IMR-90 (cell line): ENCODE data around the gene USP12. TPM values are rescaled to one million over a fixed set of nuclear protein-coding genes. Genes with fewer than 3 reads are reported as not detected.

Experiments used
- ATAC-seq: fragments of 200-7000 bp; cut with Tn5 transposase; 2 replicates; pipeline ENCODE4 v1.9.1; 2020; ENCODE audit warnings: low read depth, mild to moderate bottlenecking, moderate library complexity
- BruUV-seq: library from RNA; stranded (reverse); fragments of 400-500 nt; replicated peaks from 2 replicates; lab custom pipeline; 2021; lab: Mats Ljungman, UMichigan
- CTCF ChIA-PET: fragments of 300-600 bp; formaldehyde crosslinking; extraction: SDS; loops from one replicate; lab custom pipeline; 2021; ENCODE audit warnings: antibody characterized with exemption; lab: Yijun Ruan, JAX
- POLR2A ChIA-PET: fragments of 300-600 bp; sonication (Branson Sonifier 250); formaldehyde crosslinking; loops from one replicate; lab custom pipeline; 2022; ENCODE audit warnings: antibody characterized with exemption; ENCODE audit not compliant: unreplicated experiment; lab: Charles Lee
- DNase-seq: peaks from one replicate; pipeline ENCODE4 v3.0.0; 2013
- H2AFZ ChIP-seq: replicated peaks from 2 replicates; pipeline ENCODE3; 2013; ENCODE audit warnings: low read length, mild to moderate bottlenecking; ENCODE audit not compliant: poor library complexity
- H2AK5ac ChIP-seq: 2 replicates; pipeline ENCODE4 v1.6.1; 2013; ENCODE audit warnings: low read depth, low read length, inconsistent platforms
- H2AK9ac ChIP-seq: replicated peaks from 2 replicates; pipeline ENCODE3; 2013; ENCODE audit warnings: mild to moderate bottlenecking, low read depth, low read length, moderate library complexity; ENCODE audit not compliant: poor library complexity
- H2BK120ac ChIP-seq: 2 replicates; pipeline ENCODE4 v1.6.1; 2013; ENCODE audit warnings: low read depth, low read length, inconsistent platforms
- H2BK15ac ChIP-seq: 3 replicates; pipeline ENCODE4 v1.6.1; 2013; ENCODE audit warnings: low read depth, low read length, inconsistent platforms
- H2BK20ac ChIP-seq: 2 replicates; pipeline ENCODE4 v1.6.1; 2013; ENCODE audit warnings: low read depth, mild to moderate bottlenecking, inconsistent platforms, low read length, moderate library complexity
- H2BK5ac ChIP-seq: 2 replicates; pipeline ENCODE4 v1.6.1; 2013; ENCODE audit warnings: mild to moderate bottlenecking, low read depth, low read length, inconsistent platforms; ENCODE audit not compliant: poor library complexity, severe bottlenecking
- H3K14ac ChIP-seq: replicated peaks from 2 replicates; pipeline ENCODE4 v1.6.1; 2013; ENCODE audit warnings: low read depth, low read length, inconsistent platforms
- H3K18ac ChIP-seq: 2 replicates; pipeline ENCODE4 v1.6.1; 2013; ENCODE audit warnings: low read depth, low read length, control low read depth
- H3K23ac ChIP-seq: 2 replicates; pipeline ENCODE4 v1.6.1; 2013; ENCODE audit warnings: low read depth, low read length, inconsistent platforms
- H3K27ac ChIP-seq: 2 replicates; pipeline ENCODE4 v1.5.1; 2013; ENCODE audit warnings: mild to moderate bottlenecking, control low read depth, low read length; ENCODE audit not compliant: insufficient read depth
- H3K27me3 ChIP-seq: 2 replicates; pipeline ENCODE4 v1.6.1; 2013; ENCODE audit warnings: low read length; ENCODE audit not compliant: control insufficient read depth, insufficient read depth
- H3K36me3 ChIP-seq: 2 replicates; pipeline ENCODE4 v1.6.1; 2013; ENCODE audit warnings: low read length, mixed read lengths; ENCODE audit not compliant: control insufficient read depth, insufficient read depth
- H3K4ac ChIP-seq: 2 replicates; pipeline ENCODE4 v1.6.1; 2013; ENCODE audit warnings: low read depth, low read length, inconsistent platforms
- H3K4me1 ChIP-seq: 2 replicates; pipeline ENCODE4 v1.6.1; 2013; ENCODE audit warnings: low read length, mixed read lengths; ENCODE audit not compliant: control insufficient read depth, insufficient read depth
- H3K4me2 ChIP-seq: 2 replicates; pipeline ENCODE4 v1.6.1; 2013; ENCODE audit warnings: low read depth, mild to moderate bottlenecking, control low read depth, low read length, moderate library complexity
- H3K4me3 ChIP-seq: 2 replicates; pipeline ENCODE4 v1.5.1; 2013; ENCODE audit warnings: low read depth, mild to moderate bottlenecking, control low read depth, low read length, moderate library complexity; ENCODE audit not compliant: insufficient read depth
- H3K56ac ChIP-seq: 2 replicates; pipeline ENCODE4 v1.6.1; 2013; ENCODE audit warnings: low read length, inconsistent platforms; ENCODE audit not compliant: insufficient read depth; ENCODE audit errors: extremely low read depth
- H3K79me1 ChIP-seq, 2 experiments: 2 replicates each; pipeline ENCODE4 v1.6.1; 2013; ENCODE audit warnings: low read length in 2 of 2, inconsistent platforms in 1 of 2, low read depth in 1 of 2
- H3K9ac ChIP-seq: 2 replicates; pipeline ENCODE4 v1.6.1; 2013; ENCODE audit warnings: low read depth, low read length, control low read depth
- H3K9me1 ChIP-seq: 2 replicates; pipeline ENCODE4 v1.6.1; 2013; ENCODE audit warnings: low read length, inconsistent platforms; ENCODE audit not compliant: insufficient read depth
- H3K9me3 ChIP-seq: 2 replicates; pipeline ENCODE4 v1.6.1; 2013; ENCODE audit warnings: low read length; ENCODE audit not compliant: control insufficient read depth, insufficient read depth
- H4K20me1 ChIP-seq: 2 replicates; pipeline ENCODE4 v1.6.1; 2013; ENCODE audit warnings: low read length, inconsistent platforms; ENCODE audit not compliant: insufficient read depth
- H4K5ac ChIP-seq: 2 replicates; pipeline ENCODE4 v1.6.1; 2013; ENCODE audit warnings: mild to moderate bottlenecking, low read depth, low read length, control low read depth
- H4K8ac ChIP-seq, 2 experiments: 2 replicates each; pipeline ENCODE4 v1.6.1; 2013; ENCODE audit warnings: low read depth in 2 of 2, low read length in 2 of 2, control low read depth in 1 of 2, inconsistent platforms in 1 of 2
- H4K91ac ChIP-seq: 2 replicates; pipeline ENCODE4 v1.6.1; 2013; ENCODE audit warnings: low read depth, low read length, inconsistent platforms; ENCODE audit not compliant: insufficient read depth
- NFE2L2 ChIP-seq: fragments of 150-350 bp; IDR thresholded peaks from 2 replicates; pipeline ENCODE4 v1.6.1; 2016; ENCODE audit warnings: low read depth, mild to moderate bottlenecking, low read length
- WGBS, 2 experiments: methylation state at CpG; one replicate each; pipeline versions ENCODE4 v1.1.5 to v1.1.7; 2013; ENCODE audit warnings: missing lambda C conversion rate in 2 of 2; ENCODE audit not compliant: insufficient read length in 1 of 2; ENCODE audit errors: extremely low coverage in 2 of 2; 5-methylcytosine and 5-hydroxymethylcytosine counted together
- dilution Hi-C: fragments of 300-500 bp; cut with HindIII; formaldehyde crosslinking; loops from one replicate; pipeline ENCODE4 v1.14.3; 2018; ENCODE audit warnings: low sequenced_read_pairs; ENCODE audit not compliant: unreplicated experiment
- in situ Hi-C: fragments of 300-500 bp; cut with MboI; formaldehyde crosslinking; loops from 3 replicates; pipeline ENCODE4 v1.14.3; 2019; ENCODE audit warnings: low sequenced_read_pairs, inconsistent platforms, mixed read lengths
- intact Hi-C: fragments of 100-400 bp; cut with micrococcal nuclease; formaldehyde crosslinking; loops from 2 replicates; pipeline ENCODE4 v1.10.0; 2022
- polyA plus RNA-seq, 3 experiments: library from polyadenylated mRNA; depleted of rRNA; stranded (reverse); fragments of >200 nt; gene quantifications; 2 replicates each; pipeline ENCODE4 v1.2.3, GENCODE V29; 2012; ENCODE audit warnings: low replicate concordance in 1 of 3
- total RNA-seq: library from RNA; depleted of rRNA; stranded (reverse); fragments of >200 nt; gene quantifications from 2 replicates; pipeline ENCODE4 v1.2.3, GENCODE V29; 2012
- TF ChIP-seq, protein P1 (sequence below): fragments of 150-350 bp; IDR thresholded peaks from 2 replicates; pipeline ENCODE4 v1.6.1; 2016; ENCODE audit warnings: low read depth, mild to moderate bottlenecking, low read length, moderate library complexity, borderline replicate concordance

USP12 gene
- total and polyA plus RNA-seq, 2 of the 4 experiments (the other 2 are of a cell fraction): 11.8 to 16.5 TPM

DNA sequence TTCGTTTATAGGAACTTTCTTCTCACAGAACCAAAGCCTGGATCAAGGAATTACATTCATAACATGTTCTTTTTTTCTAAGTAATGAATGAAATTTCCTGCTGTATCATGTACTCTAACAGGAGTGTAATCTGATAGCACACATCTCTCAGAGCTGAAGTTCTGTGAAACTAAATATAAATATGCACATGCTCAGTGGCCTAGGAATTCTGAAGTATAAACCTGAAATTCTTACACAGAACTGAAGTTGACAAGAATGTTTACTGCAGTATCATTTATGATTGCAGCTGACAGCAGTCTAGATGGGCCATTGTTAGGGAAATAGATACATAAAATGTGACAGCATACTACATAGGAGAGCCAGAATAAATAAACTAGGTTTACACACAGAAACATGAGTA, 54.5 kb downstream of the USP12 start:
- H3K9me1 ChIP-seq: peaks cover 33% of the 10 kb centered on the region
- intact Hi-C loops: no loop called here
- H3K56ac ChIP-seq: no peak overlapping the region
- H3K18ac ChIP-seq: no peak overlapping the region
- peaks cover 37 to 71% of the 10 kb centered on the region in 2 experiments for H3K79me1 ChIP-seq
- TF ChIP-seq, protein P1, sequence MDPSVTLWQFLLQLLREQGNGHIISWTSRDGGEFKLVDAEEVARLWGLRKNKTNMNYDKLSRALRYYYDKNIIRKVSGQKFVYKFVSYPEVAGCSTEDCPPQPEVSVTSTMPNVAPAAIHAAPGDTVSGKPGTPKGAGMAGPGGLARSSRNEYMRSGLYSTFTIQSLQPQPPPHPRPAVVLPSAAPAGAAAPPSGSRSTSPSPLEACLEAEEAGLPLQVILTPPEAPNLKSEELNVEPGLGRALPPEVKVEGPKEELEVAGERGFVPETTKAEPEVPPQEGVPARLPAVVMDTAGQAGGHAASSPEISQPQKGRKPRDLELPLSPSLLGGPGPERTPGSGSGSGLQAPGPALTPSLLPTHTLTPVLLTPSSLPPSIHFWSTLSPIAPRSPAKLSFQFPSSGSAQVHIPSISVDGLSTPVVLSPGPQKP: no peak
- peak; percentile 25; the same call in 1 of the 2 replicates for TF ChIP-seq NFE2L2
- no peak overlapping the region for H2AK5ac ChIP-seq
- no peak overlapping the region for H3K14ac ChIP-seq
- peak; percentile 74 for DNase-seq
- H3K9ac ChIP-seq: no peak overlapping the region
- no CpG with 5 or more reads among the region's 1 CpG for WGBS, 2 experiments
- H4K91ac ChIP-seq: no peak overlapping the region
- in situ Hi-C loops: no loop called here
- dilution Hi-C loops: no loop called here
- H3K4me1 ChIP-seq: peaks cover 14% of the 10 kb centered on the region
- no peak overlapping the region for H4K8ac ChIP-seq
- H4K5ac ChIP-seq: no peak overlapping the region
- no peak overlapping the region for H2BK20ac ChIP-seq
- H2BK15ac ChIP-seq: no peak overlapping the region
- ChIA-PET POLR2A (no interaction called here), CTCF (no interaction called here)
- H3K27me3 ChIP-seq: no peaks in the 10 kb centered on the region
- H3K36me3 ChIP-seq: peaks cover 7% of the 10 kb centered on the region
- H3K27ac ChIP-seq: peak overlapping the region; percentile 71; the same call in 1 of the 2 replicates
- no peak overlapping the region for H3K4me3 ChIP-seq
- H2BK120ac ChIP-seq: no peak overlapping the region
- H2BK5ac ChIP-seq: peak overlapping the region; percentile 91
- peak overlapping the region; percentile 61 for H3K4me2 ChIP-seq
- no peak overlapping the region for H3K23ac ChIP-seq
- peak; percentile 85 for ATAC-seq
- peaks cover 49% of the 10 kb centered on the region for H4K20me1 ChIP-seq
- no peak overlapping the region for H2AFZ ChIP-seq
- no peak overlapping the region for H2AK9ac ChIP-seq
- no peak overlapping the region for H3K4ac ChIP-seq
- no peaks in the 10 kb centered on the region for H3K9me3 ChIP-seq
- BruUV-seq: no TSS peak
